GM10847 (cell line): Measurements from ENCODE around the gene RHOBTB1.

ENCODE experiments used
- POLR2A ChIP-seq: IDR thresholded peaks from 2 replicates; pipeline ENCODE4 v1.6.1; 2011; ENCODE audit not compliant: insufficient read length; ENCODE audit errors: extremely low read depth

Gene RHOBTB1

DNA sequence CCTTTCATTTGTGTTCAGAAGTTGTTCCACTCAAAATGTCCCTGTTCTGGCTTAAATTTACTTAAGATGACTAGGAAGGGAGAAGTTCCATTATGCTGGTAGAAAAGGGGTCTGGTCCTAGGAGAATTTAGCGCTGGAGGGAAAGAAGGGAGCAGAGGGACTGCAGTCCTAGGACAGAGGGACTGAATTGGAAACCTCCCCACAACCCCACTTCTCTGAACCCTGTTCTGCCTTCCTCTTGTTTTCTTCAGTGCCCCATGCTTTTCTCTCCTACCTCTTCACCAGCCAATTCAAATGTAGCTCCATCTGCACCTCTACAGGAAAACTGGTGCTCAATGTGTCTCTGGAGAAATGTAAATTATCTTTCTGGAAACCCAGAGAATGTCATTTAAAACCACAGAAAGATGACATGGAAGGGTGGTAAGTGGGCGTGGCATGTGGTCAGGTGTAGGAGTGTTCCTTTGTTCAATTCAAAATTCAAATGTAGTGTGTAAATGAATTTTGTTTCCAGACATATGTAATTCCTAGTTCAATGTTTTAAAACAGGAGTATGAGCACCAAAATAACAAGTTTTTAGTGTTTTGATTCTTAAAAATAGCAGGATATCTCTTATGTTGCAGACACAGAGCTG lies 24.0 kb upstream of the RHOBTB1 start:
- no peak for TF ChIP-seq POLR2A

DNA sequence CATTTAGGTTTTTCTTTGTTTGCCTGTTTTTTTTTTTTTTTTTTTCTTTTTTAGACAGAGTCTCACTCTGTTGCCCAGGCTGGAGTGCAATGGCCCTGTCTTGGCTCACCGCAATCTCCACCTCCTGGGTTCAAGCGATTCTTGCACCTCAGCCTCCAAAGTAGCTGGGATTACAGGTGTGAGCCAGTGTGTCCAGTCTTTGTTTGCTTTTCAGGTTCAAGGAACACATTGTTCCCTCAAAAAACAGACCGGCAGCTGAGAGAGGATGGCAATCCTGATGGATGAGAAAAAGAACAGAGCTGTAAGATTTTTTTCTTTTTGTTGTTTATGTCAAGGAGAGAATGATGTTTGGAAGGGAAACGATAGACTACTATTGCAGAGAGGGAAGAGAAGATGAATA lies 23.3 kb upstream of the RHOBTB1 start:
- no peak for TF ChIP-seq POLR2A

- TF ChIP-seq POLR2A, result no peak
These were observed 21.7 kb upstream of the RHOBTB1 start for GRCh38 chr10:60965696-60966095.

DNA sequence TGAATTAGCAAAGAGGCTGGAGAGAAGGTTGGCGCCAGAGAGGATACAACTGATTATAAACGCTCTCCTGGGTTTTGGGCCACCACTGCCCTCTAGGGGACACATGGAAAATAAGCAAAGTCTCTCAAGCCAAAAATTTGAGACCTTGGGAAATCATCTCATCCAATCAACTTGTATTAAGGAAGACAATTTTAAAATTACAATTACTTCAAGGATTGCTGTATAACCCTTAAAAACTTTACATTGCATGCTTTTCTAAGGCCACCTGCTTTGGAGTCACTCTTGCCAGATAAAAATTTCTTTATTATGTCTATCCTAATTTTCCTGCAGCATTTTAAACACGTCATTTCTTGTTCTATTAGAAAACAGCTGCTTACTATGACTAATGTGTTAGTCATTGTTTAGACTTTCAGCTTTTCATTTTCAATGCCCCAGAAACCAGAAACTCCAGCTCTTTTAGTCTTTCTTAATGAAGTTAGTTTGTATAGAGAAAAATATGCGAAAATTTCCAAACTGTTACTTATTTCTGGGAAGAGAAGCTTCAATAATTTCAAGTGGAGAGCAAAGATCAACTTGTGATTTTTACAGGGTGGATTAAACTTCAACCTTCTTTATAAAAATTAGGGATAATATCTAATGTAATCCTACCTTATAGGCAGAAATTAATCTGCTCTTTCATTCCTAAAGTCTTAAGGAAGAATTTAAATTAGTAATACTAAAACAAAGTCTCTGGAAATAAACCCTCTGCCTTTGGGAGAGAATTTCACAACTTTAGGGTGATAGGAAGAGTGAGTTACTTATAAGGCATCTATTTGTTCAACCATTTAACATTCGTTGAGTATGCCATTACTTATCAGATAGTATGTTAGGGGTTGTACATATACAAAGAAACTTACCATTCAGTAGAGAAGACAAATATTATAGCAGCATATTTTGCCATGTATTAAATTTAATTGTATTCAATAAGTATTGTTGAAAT lies 20.6 kb upstream of the RHOBTB1 start:
- no peak for TF ChIP-seq POLR2A

DNA sequence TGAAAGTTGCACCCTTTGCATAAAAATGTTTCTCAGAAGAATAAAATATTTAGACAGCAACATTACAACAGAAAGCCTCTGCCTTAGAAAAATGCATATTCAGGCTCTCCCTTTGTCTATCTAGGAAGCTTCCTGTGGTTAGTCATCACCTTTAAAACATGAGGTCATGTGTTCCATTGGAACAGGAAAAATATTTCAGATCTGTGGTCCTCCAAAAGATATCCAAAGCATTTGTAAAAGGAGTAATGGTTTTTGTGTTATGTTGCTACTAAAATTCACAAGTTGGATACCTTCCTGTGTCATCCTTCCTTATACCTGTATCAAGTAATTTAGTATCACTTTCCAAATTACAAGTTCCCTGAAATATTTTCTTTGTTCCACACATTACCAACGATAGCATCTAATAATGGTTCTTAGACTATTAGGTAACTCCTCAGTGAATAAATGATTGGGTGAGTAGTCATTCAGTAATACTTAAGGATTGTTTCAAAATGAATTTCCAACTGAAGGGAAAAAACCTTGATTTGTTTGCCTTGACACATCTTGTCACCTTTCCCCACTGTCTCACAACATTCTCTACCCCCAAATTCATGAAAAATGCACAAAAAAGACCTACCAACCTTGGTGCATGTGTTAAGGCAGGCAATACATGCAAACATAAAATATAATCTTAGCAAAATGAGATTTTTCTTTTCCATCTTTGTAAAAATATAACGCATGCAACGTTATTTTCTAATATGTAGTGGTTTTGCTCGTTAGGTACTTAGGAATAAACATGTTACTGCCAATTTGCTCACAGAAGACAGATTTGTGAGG lies 19.7 kb upstream of the RHOBTB1 start:
- TF ChIP-seq POLR2A, result no peak

DNA sequence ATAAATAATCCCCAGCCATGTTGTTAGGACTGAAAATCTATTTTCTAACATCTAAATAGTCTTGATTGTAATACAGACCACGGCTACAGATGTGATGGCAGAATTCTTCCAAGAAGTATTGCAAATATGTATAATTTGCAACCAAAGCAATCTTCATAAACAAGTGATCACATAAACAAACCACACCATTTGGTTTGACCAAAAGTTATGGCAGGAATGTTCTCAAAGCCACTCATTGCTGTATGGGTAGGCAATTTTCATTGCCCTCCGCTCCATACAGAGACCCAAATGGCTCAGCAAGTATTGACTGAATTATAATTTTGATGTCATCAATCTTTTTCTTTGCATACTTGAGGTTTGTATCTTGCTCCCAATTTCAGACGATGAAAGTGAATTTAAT lies 19.0 kb upstream of the RHOBTB1 start:
- no peak for TF ChIP-seq POLR2A

- TF ChIP-seq POLR2A, result no peak
These were observed 16.9 kb upstream of the RHOBTB1 start for GRCh38 chr10:60960913-60961312.

DNA sequence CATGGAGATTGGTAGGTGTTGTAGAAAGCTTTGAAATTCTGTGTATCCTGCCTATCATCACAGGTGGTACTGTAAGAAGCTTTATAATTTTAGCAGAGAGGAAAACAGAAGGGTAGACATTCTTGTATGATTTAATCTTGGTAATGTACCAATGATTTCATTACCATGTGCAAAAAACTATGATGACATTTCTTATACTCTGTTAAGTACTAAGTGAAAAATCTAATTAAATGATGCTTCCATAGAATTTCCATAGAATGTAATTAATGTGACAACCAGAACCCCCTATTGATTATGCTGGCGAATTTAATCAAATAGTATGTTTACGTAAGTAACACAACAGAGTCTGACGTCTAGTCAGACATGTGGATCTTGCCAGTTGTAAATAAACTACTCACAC lies 16.0 kb upstream of the RHOBTB1 start:
- no peak for TF ChIP-seq POLR2A

DNA sequence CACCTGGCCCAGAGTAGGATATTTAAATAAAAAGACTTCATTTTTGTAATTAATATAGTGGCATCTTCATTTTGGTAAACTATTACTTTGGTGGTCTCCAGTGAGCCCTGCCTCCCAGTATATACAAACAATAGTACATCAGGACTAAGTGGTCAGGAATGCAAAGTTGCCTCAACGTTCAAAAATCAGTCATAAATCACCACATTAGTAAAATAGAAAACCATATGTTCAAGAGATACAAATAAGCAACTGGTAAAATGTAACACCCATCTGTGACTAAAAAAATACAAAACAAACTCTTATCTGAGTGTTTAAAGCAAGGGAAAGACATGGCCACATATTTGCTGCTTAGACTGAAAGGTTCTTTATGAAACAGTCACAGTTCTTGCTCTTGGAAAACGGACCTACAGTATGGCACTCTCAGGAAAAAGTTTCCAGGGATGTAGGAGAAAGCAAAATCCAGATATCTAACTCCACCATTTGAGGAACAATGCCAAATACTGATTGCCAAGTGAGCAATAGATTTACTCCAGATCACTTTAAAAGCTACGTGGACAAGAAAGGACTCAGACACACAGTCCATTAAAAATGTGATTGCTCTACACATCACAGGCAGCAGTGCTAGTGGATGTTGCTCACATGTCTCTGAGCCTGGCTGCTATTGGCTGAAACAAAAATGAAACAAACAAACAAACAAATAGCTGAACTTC lies 15.1 kb upstream of the RHOBTB1 start:
- no peak for TF ChIP-seq POLR2A

DNA sequence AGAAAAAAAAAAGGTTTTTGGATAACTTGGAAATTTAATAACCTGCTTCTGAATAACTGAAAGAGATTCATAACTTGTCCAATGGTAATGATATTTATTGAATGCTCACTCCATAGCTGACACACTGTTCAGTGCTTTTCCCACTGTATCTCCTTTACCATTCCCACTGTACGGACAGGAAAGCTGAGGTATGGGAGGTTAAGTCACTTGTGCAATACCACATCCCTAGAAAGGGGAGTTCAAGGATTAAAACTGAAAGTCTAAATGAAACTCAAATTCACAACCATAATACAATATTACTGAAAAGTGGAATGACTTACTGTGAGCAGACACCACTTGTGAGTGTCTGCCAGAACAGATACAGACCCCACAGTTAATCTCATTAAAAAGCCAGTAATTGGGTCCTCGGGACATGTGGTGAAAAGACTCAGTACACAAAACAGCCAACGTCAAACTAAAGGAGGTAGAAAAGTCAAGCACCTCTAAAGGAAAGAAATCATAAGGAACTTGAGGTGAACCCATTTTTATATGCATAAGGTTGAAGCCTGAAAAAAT lies 13.8 kb upstream of the RHOBTB1 start:
- TF ChIP-seq POLR2A, result no peak

DNA sequence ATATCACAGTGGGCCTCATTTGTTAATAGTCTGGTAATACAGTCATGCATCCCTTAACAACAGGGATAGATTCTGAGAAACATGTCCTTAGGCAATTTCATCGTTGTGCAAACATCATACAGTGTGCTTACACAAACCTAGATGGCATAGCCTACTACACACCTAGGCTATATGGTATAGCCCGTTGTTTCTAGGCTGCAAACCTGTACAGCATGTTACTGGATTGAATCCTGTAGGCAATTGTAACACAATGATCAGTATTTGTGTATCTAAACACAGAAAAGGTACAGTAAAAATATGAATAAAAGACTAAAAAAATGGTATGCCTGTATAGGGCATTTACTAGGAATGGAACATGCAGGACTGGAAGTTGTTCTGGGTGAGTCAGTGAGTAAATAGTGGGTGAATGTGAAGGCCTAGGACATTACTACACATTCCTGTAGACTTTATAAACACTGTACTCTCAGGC lies 12.0 kb upstream of the RHOBTB1 start:
- no peak for TF ChIP-seq POLR2A

- no peak for TF ChIP-seq POLR2A
These were observed 11.3 kb upstream of the RHOBTB1 start for GRCh38 chr10:60955316-60955715.

- no peak for TF ChIP-seq POLR2A
These were observed 10.1 kb upstream of the RHOBTB1 start for GRCh38 chr10:60954035-60954434.

- no peak for TF ChIP-seq POLR2A
These were observed 9.4 kb upstream of the RHOBTB1 start for GRCh38 chr10:60953420-60953819.

- no peak for TF ChIP-seq POLR2A
These were observed 8.8 kb upstream of the RHOBTB1 start for GRCh38 chr10:60952846-60953220.
